Measurements from ENCODE around the gene ST6GAL1. TPM values are rescaled to one million over a fixed set of nuclear protein-coding genes. Genes with fewer than 3 reads are reported as not detected.

The ST6GAL1 gene
- total and polyA plus RNA-seq, 2 of the 8 experiments (the other 6 are each of a cell fraction or from before 2014, with no cell fraction given) = 62.8 to 80.9 TPM

- H2BK15ac ChIP-seq (ENCODE audit: low read length) = no peak overlapping the region
- H4K20me1 ChIP-seq (replicated peaks in 1 of 2; ENCODE audit: control insufficient read depth in 1 of 2, insufficient read depth in 2 of 2, low read length in 2 of 2) = peaks cover 0 to 2% of the 10 kb centered on the region in 2 experiments
- no peaks in the 10 kb centered on the region for H3K27me3 ChIP-seq (replicated peaks in 1 of 4; ENCODE audit: control insufficient read depth in 3 of 4, extremely low read depth in 1 of 4, insufficient read depth in 3 of 4, low read length in 3 of 4)
- no peak overlapping the region for H3K9ac ChIP-seq (replicated peaks in 1 of 4; ENCODE audit: extremely low read depth in 1 of 4, low read depth in 3 of 4, low read length in 3 of 4)
- H2BK120ac ChIP-seq (replicated peaks; ENCODE audit: low read depth, low read length) = no peak overlapping the region
- FAIRE-seq (no peak), DNase-seq (ENCODE audit: low read depth in 1 of 2, low spot score in 2 of 2) (no peak)
- H2BK20ac ChIP-seq (ENCODE audit: low read length) = no peak overlapping the region
- H2BK12ac ChIP-seq (ENCODE audit: low read depth, low read length) = no peak overlapping the region
- peaks cover 2 to 48% (median 28%) of the 10 kb centered on the region in 4 experiments; a peak in 7 of 8 replicates for H3K36me3 ChIP-seq (ENCODE audit: control insufficient read depth in 2 of 4, insufficient read depth in 4 of 4, low read length in 3 of 4)
- H3K4me3 ChIP-seq (ENCODE audit: extremely low read depth in 1 of 4, insufficient read depth in 2 of 4, low read depth in 3 of 4, low read length in 4 of 4) = no peak overlapping the region
- no peak overlapping the region for H3K4ac ChIP-seq (replicated peaks; ENCODE audit: insufficient read length, low read depth, low read length)
- ChIA-PET CTCF (ENCODE audit: partially characterized antibody) (interaction anchor here (0.6 to 1.6 kb wide), 4 partner anchors 28 to 118 kb away, joined by 3 to 5 read pairs (median 3); no protein-coding TSS in a partner anchor), POLR2A (ENCODE audit: partially characterized antibody) (no interaction called here)
- H4K91ac ChIP-seq (replicated peaks; ENCODE audit: insufficient read length, low read length) = no peak overlapping the region
- no peaks in the 10 kb centered on the region for H3K79me1 ChIP-seq (ENCODE audit: low read depth, low read length)
- no peak overlapping the region for H4K8ac ChIP-seq (ENCODE audit: extremely low read depth, insufficient read depth, low read length)
- no peak overlapping the region for H3K4me2 ChIP-seq (ENCODE audit: insufficient read depth in 1 of 2, low read depth in 2 of 2, low read length in 2 of 2)
- no peak overlapping the region for H3K27ac ChIP-seq (ENCODE audit: low read depth, low read length)
- no peak overlapping the region for H3K14ac ChIP-seq (ENCODE audit: insufficient read length)
- H3K56ac ChIP-seq (replicated peaks; ENCODE audit: insufficient read length, low read depth, low read length) = no peak overlapping the region
- H2BK5ac ChIP-seq (ENCODE audit: low read depth, low read length) = no peak overlapping the region
- no peak overlapping the region for H3K18ac ChIP-seq (ENCODE audit: extremely low read depth, low read length)
- H3K4me1 ChIP-seq (replicated peaks in 1 of 4; ENCODE audit: control insufficient read depth in 3 of 4, insufficient read depth in 4 of 4, low read length in 3 of 4) = no peaks in the 10 kb centered on the region
- H2AFZ ChIP-seq (ENCODE audit: low read length) = no peak overlapping the region
- no peak overlapping the region for H4K5ac ChIP-seq (ENCODE audit: insufficient read length, low read depth, low read length)
- WGBS, 2 experiments (ENCODE audit: extremely low coverage in 1 of 2, insufficient coverage in 1 of 2, insufficient read length in 1 of 2, insufficient replicate concordance in 2 of 2, low coverage in 1 of 2, low lambda C conversion rate in 2 of 2, missing lambda C conversion rate in 1 of 2) = 72% methylated on average over 5 of the region's 5 CpGs; no CpG with 5 or more reads in 1 of the 2 experiments
- H3K9me3 ChIP-seq (ENCODE audit: insufficient read depth in 2 of 2, low read depth in 1 of 2, low read length in 1 of 2) = peaks cover 0 to 5% of the 10 kb centered on the region in 2 experiments; a peak in 1 of 4 replicates
- H3K79me2 ChIP-seq (ENCODE audit: control insufficient read depth in 1 of 2, insufficient read depth in 2 of 2, low read length in 2 of 2) = peaks cover 0 to 21% of the 10 kb centered on the region in 2 experiments; a peak in 1 of 4 replicates
- no peak overlapping the region for H3K23ac ChIP-seq (ENCODE audit: insufficient read length)
- no peak overlapping the region for H2AK5ac ChIP-seq (ENCODE audit: low read depth, low read length)
- H3K23me2 ChIP-seq (ENCODE audit: low read depth, low read length) = no peaks in the 10 kb centered on the region
- TF ChIP-seq ATF3 (IDR thresholded peaks at IDR 0.05; ENCODE audit: insufficient read depth, low read depth, low read length) = no peak
- no peak for TF ChIP-seq HDAC6 (IDR thresholded peaks at IDR 0.05; ENCODE audit: low read depth, low read length)
- TF ChIP-seq KDM5A (IDR thresholded peaks at IDR 0.05; ENCODE audit: low read length) = no peak
- TF ChIP-seq SP2 (IDR thresholded peaks at IDR 0.05; ENCODE audit: low read length) = no peak
- TF ChIP-seq, protein P1, sequence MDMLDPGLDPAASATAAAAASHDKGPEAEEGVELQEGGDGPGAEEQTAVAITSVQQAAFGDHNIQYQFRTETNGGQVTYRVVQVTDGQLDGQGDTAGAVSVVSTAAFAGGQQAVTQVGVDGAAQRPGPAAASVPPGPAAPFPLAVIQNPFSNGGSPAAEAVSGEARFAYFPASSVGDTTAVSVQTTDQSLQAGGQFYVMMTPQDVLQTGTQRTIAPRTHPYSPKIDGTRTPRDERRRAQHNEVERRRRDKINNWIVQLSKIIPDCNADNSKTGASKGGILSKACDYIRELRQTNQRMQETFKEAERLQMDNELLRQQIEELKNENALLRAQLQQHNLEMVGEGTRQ (IDR thresholded peaks at IDR 0.05; ENCODE audit: low read length) = no peak
- TF ChIP-seq EGR1 (IDR thresholded peaks at IDR 0.05; ENCODE audit: borderline replicate concordance, low read depth, low read length) = no peak
Observed at GRCh38 chr3:187049462-187050101, 119.3 kb downstream of the ST6GAL1 start.

Data from H1 (cell line).